Suppressor macrophage treated with lipopolysaccharide for 4 hours (primary cell): ENCODE data around the gene PGAP6.
"Not testable (repeated sequence)": the region's sequence is repeated elsewhere in the genome, so short reads cannot be mapped to it uniquely, and the experiment has no call there.

Experiments
- DNase-seq: peaks from one replicate; pipeline ENCODE4 v3.0.0-alpha.2; 2020

The PGAP6 gene

GRCh38 chr16:346587-346986, 35.2 kb downstream of the PGAP6 start:
- no peak for DNase-seq

GRCh38 chr16:345772-346171, 36.0 kb downstream of the PGAP6 start:
- DNase-seq = no peak

- DNase-seq = no peak
Observed at GRCh38 chr16:342455-343213, 39.1 kb downstream of the PGAP6 start.

GRCh38 chr16:341974-342336, 39.8 kb downstream of the PGAP6 start:
- DNase-seq = not testable (repeated sequence)

GRCh38 chr16:341095-341973, 40.4 kb downstream of the PGAP6 start:
- DNase-seq = not testable (repeated sequence)

GRCh38 chr16:340370-341091, 41.2 kb downstream of the PGAP6 start:
- no peak for DNase-seq

DNA sequence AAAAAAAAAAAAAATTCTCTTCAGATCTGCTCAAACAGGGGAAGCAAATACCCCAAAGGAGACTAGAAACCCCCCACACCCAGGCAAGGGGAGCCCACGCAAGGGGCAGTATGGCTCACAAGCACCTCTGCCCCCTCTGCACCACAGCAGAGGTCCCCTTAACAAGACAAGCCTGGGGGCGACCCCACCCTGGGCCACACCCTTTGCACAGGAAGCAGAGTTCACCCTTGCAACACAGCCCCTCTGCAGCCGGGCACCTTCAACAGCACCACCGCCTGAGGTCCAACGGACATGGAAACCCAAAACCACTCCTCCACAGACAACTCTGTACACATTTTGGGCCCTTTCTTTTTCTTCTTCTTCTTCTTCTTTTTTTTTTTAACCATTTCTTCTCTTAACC, 42.1 kb downstream of the PGAP6 start:
- DNase-seq = no peak

- peak; percentile 48 for DNase-seq
Observed at GRCh38 chr16:337975-338575, 43.7 kb downstream of the PGAP6 start.

- no peak for DNase-seq
Observed at GRCh38 chr16:337437-337836, 44.3 kb downstream of the PGAP6 start.

- peak; percentile 39 for DNase-seq
Observed at GRCh38 chr16:336269-336668, 45.5 kb downstream of the PGAP6 start.

- not testable (repeated sequence) for DNase-seq
Observed at GRCh38 chr16:334861-335632, 46.7 kb downstream of the PGAP6 start.

- DNase-seq = not testable (repeated sequence)
Observed at GRCh38 chr16:334164-334832, 47.5 kb downstream of the PGAP6 start.

DNA sequence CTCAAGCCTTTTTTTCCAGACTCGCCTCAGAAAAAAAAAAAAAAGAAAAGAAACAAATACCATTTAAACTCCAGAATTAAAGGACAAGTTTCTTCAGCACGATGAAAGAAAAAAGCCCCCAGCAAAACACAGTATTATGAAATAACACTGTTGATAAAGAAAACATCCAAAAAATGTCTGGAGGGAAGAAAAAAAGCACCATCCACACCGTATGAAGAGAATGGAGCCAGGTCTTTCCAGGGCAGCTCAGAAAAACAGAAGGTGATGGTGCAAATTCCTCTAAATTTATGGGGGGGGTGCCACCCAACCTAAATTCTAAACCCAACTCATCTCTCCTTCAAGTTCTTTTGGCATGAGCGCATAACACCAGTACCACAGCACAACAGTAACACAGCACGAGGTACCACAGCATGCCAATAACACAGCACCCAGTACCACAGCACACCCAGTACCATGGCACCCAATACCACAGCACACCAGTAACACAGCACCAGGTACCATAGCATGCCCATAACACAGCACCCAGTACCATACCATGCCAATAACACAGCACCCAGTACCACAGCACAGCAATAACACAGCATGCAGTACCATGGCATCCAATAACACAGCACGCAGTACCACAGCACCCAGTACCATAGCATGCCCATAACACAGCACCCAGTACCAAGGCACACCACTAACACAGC, 48.2 kb downstream of the PGAP6 start:
- no peak for DNase-seq

GRCh38 chr16:331181-331814, 50.5 kb downstream of the PGAP6 start:
- peak; percentile 17 for DNase-seq

DNA sequence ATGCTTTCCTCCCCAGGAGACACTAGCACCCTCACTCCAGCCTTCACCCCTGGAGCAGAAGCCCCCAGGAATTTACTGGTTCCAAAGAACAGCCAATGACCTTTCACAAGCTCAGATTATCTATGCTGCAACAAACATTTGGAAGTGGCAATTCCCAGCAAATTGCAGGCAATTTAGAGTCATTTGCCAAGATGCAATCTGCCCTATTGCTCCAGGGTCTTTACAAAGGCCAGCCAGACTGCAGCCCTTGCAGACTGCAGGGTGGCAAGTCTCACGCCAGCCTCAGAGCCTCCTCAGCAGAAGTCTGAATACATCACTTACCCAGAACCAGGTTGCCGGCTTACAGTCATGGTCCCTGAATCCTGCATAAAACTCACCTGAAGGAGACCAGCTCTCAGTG, 51.0 kb downstream of the PGAP6 start:
- DNase-seq = no peak

GRCh38 chr16:325375-326145, 56.2 kb downstream of the PGAP6 start:
- peak; percentile 16 for DNase-seq

DNA sequence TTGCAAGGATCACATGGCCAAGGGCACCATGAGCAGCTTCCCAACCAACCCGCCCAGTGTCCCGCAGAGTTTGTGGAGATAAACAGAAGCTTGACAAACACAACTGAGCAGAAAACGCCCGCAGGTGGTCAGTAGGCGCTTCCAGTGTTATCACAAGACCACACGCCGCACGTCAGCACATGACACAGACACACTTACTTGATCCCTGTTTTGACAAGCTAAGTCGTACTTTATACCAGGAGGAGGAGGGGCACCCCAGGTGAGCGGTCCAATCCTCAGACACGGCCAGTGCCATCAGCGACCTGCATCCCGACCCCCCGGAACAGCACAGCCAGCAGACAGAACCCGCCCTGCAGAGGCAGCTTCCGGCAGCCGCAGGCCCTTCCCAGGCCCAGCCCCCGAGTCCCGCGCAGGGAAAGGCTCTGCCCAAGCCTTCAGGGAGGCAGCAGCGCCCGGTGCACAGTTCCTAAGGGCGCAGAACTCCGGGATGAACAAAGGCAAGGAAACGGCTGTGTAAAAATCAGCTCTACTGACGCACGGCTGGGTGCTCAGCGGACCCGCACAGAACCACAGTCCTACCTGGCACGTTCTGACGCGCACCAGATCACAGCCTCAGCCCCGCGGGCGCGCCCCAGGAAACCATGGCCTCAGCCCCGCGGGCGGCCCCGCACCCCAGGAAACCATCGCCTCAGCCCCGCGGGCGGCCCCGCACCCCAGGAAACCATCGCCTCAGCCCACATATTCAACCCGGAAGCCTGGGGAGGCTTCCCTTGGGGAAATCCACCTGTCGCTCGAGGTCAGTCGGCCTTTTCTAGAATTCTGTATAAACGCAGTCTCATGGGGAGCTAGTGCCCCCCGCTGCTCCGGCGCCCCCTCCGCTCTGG, 57.1 kb downstream of the PGAP6 start:
- DNase-seq = no peak

DNA sequence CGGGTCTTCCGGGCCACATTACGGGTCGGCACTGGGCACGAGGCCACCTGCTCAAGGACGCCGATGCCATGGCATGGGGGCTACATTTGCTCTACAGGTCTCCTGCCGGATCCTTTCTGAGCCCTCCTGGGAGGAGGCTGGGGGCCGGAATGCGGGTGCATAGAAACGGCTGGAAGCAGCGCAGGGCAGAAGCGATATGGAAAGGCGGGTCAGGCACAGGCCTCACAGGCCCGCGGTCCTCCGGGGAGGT, 57.7 kb downstream of the PGAP6 start:
- no peak for DNase-seq
